ENCODE measurements around the gene CACNA1C.

- TF ChIP-seq CTCF (conservative IDR thresholded peaks at IDR 0.05; ENCODE audit: low read length): no peak
- TF ChIP-seq EZH2phosphoT487 (IDR thresholded peaks at IDR 0.05; ENCODE audit: borderline replicate concordance, low read depth, low read length): no peak
These were observed 117.2 kb downstream of the CACNA1C start for GRCh38 chr12:2169940-2170339.
